T-cell (primary cell): ENCODE measurements around the gene CLCN2. TPM values are rescaled to one million over a fixed set of nuclear protein-coding genes. Genes with fewer than 3 reads are reported as not detected.

ENCODE experiments used
- ATAC-seq, 4 experiments: fragments of 200-7000 bp in 3 of 4; fragments of 150-1000 bp in 1 of 4; cut with Tn5 transposase; replicated peaks in 1 of 4; 1 replicate in 3 of 4; 2 replicates in 1 of 4; pipeline ENCODE4 v1.10.0; 2021; ENCODE audit warnings: moderate library complexity in 3 of 4, mild to moderate bottlenecking in 2 of 4, moderate number of reproducible peaks in 1 of 4
- CTCF ChIA-PET, 2 donors: fragments of 300-600 bp; sonication (Branson Sonifier 250); formaldehyde crosslinking; loops; one replicate each; lab custom pipeline; 2022; ENCODE audit warnings: antibody characterized with exemption in 2 of 2; lab: Charles Lee
- POLR2A ChIA-PET, 2 donors: fragments of 300-600 bp; sonication (Branson Sonifier 250); formaldehyde crosslinking; loops; one replicate each; lab custom pipeline; 2022; ENCODE audit warnings: antibody characterized with exemption in 2 of 2; lab: Charles Lee
- DNase-seq, 35 experiments: peaks; one replicate each; pipeline versions ENCODE4 v3.0.0 to v3.0.0-alpha.2; 2013 to 2023
- H3K27ac ChIP-seq: one replicate; pipeline ENCODE4 v1.5.1; 2013; ENCODE audit warnings: low read length
- H3K27me3 ChIP-seq, 2 experiments: replicated peaks in 1 of 2; 1 replicate in 1 of 2; 2 replicates in 1 of 2; pipeline versions ENCODE4 v1.6.1 to v1.7.0; 2013; ENCODE audit warnings: low read length in 1 of 2, mixed read lengths in 1 of 2; ENCODE audit not compliant: control insufficient read depth in 2 of 2, insufficient read depth in 2 of 2; ENCODE audit errors: extremely low read depth in 1 of 2
- H3K36me3 ChIP-seq, 2 donors: 1 replicate in 1 of 2; 2 replicates in 1 of 2; pipeline versions ENCODE4 v1.6.1 to v1.7.0; 2013; ENCODE audit warnings: low read length in 1 of 2; ENCODE audit not compliant: control insufficient read depth in 2 of 2, insufficient read depth in 1 of 2; ENCODE audit errors: extremely low read depth in 1 of 2
- H3K4me1 ChIP-seq, 2 experiments: 1 replicate in 1 of 2; 2 replicates in 1 of 2; pipeline versions ENCODE4 v1.6.1 to v1.7.0; 2013; ENCODE audit warnings: low read length in 2 of 2, mixed read lengths in 1 of 2; ENCODE audit not compliant: insufficient read depth in 2 of 2, control insufficient read depth in 1 of 2; ENCODE audit errors: extremely low read depth in 1 of 2
- H3K4me3 ChIP-seq, 2 donors: 1 replicate in 1 of 2; 2 replicates in 1 of 2; pipeline versions ENCODE4 v1.5.1 to v1.7.0; 2013; ENCODE audit warnings: mild to moderate bottlenecking in 2 of 2, low read length in 1 of 2, moderate library complexity in 1 of 2; ENCODE audit not compliant: control insufficient read depth in 1 of 2; ENCODE audit errors: extremely low read depth in 1 of 2
- H3K9me3 ChIP-seq: 2 replicates; pipeline ENCODE4 v1.7.0; 2013
- H3K27ac Mint-ChIP-seq, 2 donors: one replicate each; pipeline ENCODE4 v1.8.0; 2020 to 2021; ENCODE audit warnings: mild to moderate bottlenecking in 2 of 2, mixed read lengths in 2 of 2
- H3K27me3 Mint-ChIP-seq, 2 donors: one replicate each; pipeline ENCODE4 v1.8.0; 2021 to 2022; ENCODE audit warnings: mixed read lengths in 2 of 2
- H3K36me3 Mint-ChIP-seq: one replicate; pipeline ENCODE4 v1.8.0; 2021; ENCODE audit warnings: mixed read lengths
- H3K4me1 Mint-ChIP-seq, 3 donors: one replicate each; pipeline ENCODE4 v1.8.0; 2020 to 2022; ENCODE audit warnings: mixed read lengths in 3 of 3, mild to moderate bottlenecking in 1 of 3
- H3K4me3 Mint-ChIP-seq, 3 donors: one replicate each; pipeline ENCODE4 v1.8.0; 2020 to 2022; ENCODE audit warnings: mild to moderate bottlenecking in 3 of 3, mixed read lengths in 3 of 3, moderate library complexity in 3 of 3
- H3K9me3 Mint-ChIP-seq, 3 donors: one replicate each; pipeline ENCODE4 v1.8.0; 2020 to 2022; ENCODE audit warnings: mixed read lengths in 3 of 3
- whole genome bisulfite sequencing: methylation state at CpG from one replicate; pipeline ENCODE4 v1.1.5; 2013; ENCODE audit warnings: missing lambda C conversion rate; ENCODE audit not compliant: insufficient coverage; 5-methylcytosine and 5-hydroxymethylcytosine counted together
- total RNA-seq, 35 experiments: library from RNA in 6 of 35; stranded (reverse) in 6 of 35; fragments of 120-200 nt in 1 of 35; gene quantifications; one replicate each; pipeline versions ENCODE4 v1.2.1 to v1.2.4 and lab custom pipeline; 2013 to 2026

CLCN2 gene
- total RNA-seq, 5 donors from 2014 or later (not counting 1 experiment from before 2014, with no cell fraction given): 3.2 to 5.9 (median 4.6) TPM

DNA sequence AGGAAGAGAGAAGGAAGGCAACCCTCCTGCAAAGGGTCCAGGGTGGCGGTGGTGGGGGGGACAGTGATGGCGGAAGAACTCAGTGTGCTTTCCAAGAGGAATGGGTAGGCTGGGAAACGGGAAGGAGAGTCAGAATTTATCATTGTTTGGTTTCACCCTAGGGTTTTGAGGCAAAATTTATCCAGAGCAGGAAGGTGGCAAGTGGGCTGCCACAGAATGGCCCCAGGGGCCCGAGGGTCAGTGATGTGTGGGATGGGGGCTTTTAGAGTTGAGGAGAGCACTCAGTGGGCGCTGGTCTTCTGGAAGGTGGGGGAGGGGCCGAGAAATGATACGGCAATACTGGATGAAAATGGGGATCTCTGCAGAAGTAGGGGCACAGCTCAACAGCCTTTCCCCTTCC is 23.4 kb downstream of the CLCN2 start:
- POLR2A ChIA-PET: interaction anchor here in 1 of 2 donors (0.7 kb wide), 1 partner anchor 44 kb away, joined by 3 read pairs; no protein-coding TSS in a partner anchor
- H3K36me3 Mint-ChIP-seq: peaks cover 19% of the 10 kb centered on the region
- H3K9me3 ChIP-seq: no peaks in the 10 kb centered on the region
- 90% methylated on average over 2 of the region's 7 CpGs for WGBS
- H3K36me3 ChIP-seq: peaks cover 6 to 25% of the 10 kb centered on the region in 2 donors
- H3K4me3 ChIP-seq: no peak overlapping the region
- peaks cover 6 to 36% of the 10 kb centered on the region in 2 experiments for H3K4me1 ChIP-seq
- peak overlapping the region; percentile 22 to 87 (median 29) for H3K4me3 Mint-ChIP-seq
- CTCF ChIA-PET: no interaction called here
- no peaks in the 10 kb centered on the region for H3K27me3 Mint-ChIP-seq
- DNase-seq (no peak), ATAC-seq (no peak)
- peaks cover 0 to 8% of the 10 kb centered on the region in 2 experiments for H3K27me3 ChIP-seq
- peak overlapping the region in 1 of 2 donors; percentile 34 for H3K27ac Mint-ChIP-seq
- H3K4me1 Mint-ChIP-seq: peaks cover 45 to 47% (median 46%) of the 10 kb centered on the region in 3 donors
- no peak overlapping the region for H3K27ac ChIP-seq
- no peaks in the 10 kb centered on the region for H3K9me3 Mint-ChIP-seq

GRCh38 chr3:184337399-184337714 is 24.0 kb downstream of the CLCN2 start, which contains the start of gene FAM131A:
FAM131A (plus strand) TSS chr3:184337600; CDS start chr3:184337631, 31 bp downstream.
- DNase-seq (no peak), ATAC-seq (no peak)
- Mint-ChIP-seq H3K27ac (peak within 1 kb of the TSS; percentile 76 to 88), H3K4me3 (peak within 1 kb of the TSS; percentile 80 to 88 (median 87)), H3K27me3 (no peaks in the 10 kb centered on the region), H3K36me3 (peaks cover 18% of the 10 kb centered on the region), H3K9me3 (no peaks in the 10 kb centered on the region), H3K4me1 (peaks cover 46 to 52% (median 47%) of the 10 kb centered on the region in 3 donors)
- peak within 1 kb of the TSS; percentile 98 for H3K27ac ChIP-seq
- ChIA-PET POLR2A (no interaction called here), CTCF (no interaction called here)
- H3K4me1 ChIP-seq: peaks cover 6 to 36% of the 10 kb centered on the region in 2 experiments
- WGBS: 97% methylated on average over 6 of the region's 6 CpGs
- peaks cover 0 to 8% of the 10 kb centered on the region in 2 experiments for H3K27me3 ChIP-seq
- peaks cover 8 to 30% of the 10 kb centered on the region in 2 donors for H3K36me3 ChIP-seq
- H3K9me3 ChIP-seq: no peaks in the 10 kb centered on the region
- peak within 1 kb of the TSS; percentile 55 to 61 for H3K4me3 ChIP-seq

GRCh38 chr3:184336547-184337398 is 24.6 kb downstream of the CLCN2 start:
- peak overlapping the region; percentile 98 for H3K27ac ChIP-seq
- ChIA-PET CTCF (interaction anchor here in 1 of 2 donors (0.7 kb wide), 1 partner anchor 178 kb away, joined by 3 read pairs; no protein-coding TSS in a partner anchor), POLR2A (no interaction called here)
- peak overlapping the region; percentile 76 to 88 for H3K27ac Mint-ChIP-seq
- H3K36me3 Mint-ChIP-seq: peaks cover 18% of the 10 kb centered on the region
- H3K4me3 ChIP-seq: peak overlapping the region; percentile 55 to 61
- H3K9me3 Mint-ChIP-seq: no peaks in the 10 kb centered on the region
- no peak for ATAC-seq
- H3K9me3 ChIP-seq: no peaks in the 10 kb centered on the region
- 52% methylated on average over 16 of the region's 17 CpGs for WGBS
- H3K27me3 ChIP-seq: peaks cover 0 to 8% of the 10 kb centered on the region in 2 experiments
- H3K36me3 ChIP-seq: peaks cover 10 to 36% of the 10 kb centered on the region in 2 donors
- H3K4me3 Mint-ChIP-seq: peak overlapping the region; percentile 80 to 88 (median 87)
- peaks cover 46 to 53% (median 47%) of the 10 kb centered on the region in 3 donors for H3K4me1 Mint-ChIP-seq
- peaks cover 6 to 36% of the 10 kb centered on the region in 2 experiments for H3K4me1 ChIP-seq
- DNase-seq: peak in 2 of 35 experiments; percentile 27 to 29
- H3K27me3 Mint-ChIP-seq: no peaks in the 10 kb centered on the region

DNA sequence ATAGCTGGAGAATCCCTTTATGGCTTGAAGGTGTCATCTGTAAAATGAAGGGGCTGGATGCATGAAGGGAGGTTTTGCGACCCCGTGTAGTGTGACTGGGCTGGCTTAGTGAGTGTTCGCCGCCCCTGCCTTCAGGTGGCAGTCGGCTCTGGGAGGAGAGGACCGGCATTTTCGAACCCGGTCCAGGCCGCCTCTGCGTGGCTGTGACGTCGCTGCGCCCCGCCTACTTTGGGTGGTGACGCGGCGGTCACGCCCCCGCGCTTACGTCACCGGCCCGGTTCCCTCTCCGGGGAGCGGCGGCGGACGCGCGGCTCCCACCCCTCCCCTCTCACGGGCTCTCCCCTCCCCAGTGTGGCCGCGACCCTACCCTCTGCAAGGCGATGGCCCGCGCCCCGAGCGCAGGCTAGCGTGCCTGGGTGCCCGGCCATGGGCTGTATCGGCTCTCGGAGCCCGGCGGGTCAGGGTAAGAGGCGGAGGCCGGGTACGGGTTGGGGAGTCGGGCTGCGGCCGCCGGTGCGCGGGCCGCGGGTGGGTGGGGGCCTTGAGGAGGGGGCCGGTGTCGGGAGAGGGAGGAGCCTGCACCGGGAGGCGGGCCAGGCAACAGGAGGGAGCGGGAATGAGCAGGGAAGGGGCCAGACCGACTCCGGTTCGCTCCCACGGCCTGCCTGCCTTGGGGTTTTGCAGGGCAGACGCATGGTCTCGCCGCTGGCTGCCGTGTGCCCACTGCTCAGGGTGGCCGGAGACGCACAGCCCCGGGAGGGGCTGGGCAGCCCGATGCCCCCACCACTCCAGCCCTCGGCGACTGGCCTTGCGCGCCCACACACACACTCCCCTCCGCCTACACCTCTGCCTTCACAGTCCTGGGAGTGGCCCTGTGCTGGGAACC is 25.5 kb downstream of the CLCN2 start:
- H3K4me3 ChIP-seq: peak overlapping the region; percentile 55 to 61
- peaks cover 46 to 53% (median 47%) of the 10 kb centered on the region in 3 donors for H3K4me1 Mint-ChIP-seq
- WGBS: 2% methylated on average over 68 of the region's 77 CpGs

GRCh38 chr3:184335291-184335660 is 26.1 kb downstream of the CLCN2 start:
- Histone ChIP-seq H3K4me3 (peak overlapping the region; percentile 28 to 61), H3K27ac (peak overlapping the region; percentile 98), H3K36me3 (peaks cover 14 to 47% of the 10 kb centered on the region in 2 donors), H3K9me3 (no peaks in the 10 kb centered on the region), H3K4me1 (peaks cover 6 to 36% of the 10 kb centered on the region in 2 experiments), H3K27me3 (peaks cover 0 to 8% of the 10 kb centered on the region in 2 experiments)
- CTCF ChIA-PET: no interaction called here
- ATAC-seq (peak in 1 of 4 experiments; percentile 13), DNase-seq (no peak)
- POLR2A ChIA-PET: no interaction called here
- Mint-ChIP-seq H3K9me3 (no peaks in the 10 kb centered on the region), H3K4me1 (peaks cover 46 to 53% (median 47%) of the 10 kb centered on the region in 3 donors), H3K27me3 (no peaks in the 10 kb centered on the region), H3K36me3 (peaks cover 24% of the 10 kb centered on the region), H3K4me3 (peak overlapping the region; percentile 80 to 88 (median 87)), H3K27ac (peak overlapping the region; percentile 86 to 89)
- whole genome bisulfite sequencing: 39% methylated on average over 2 of the region's 4 CpGs

More for the DNA sequence above, 25.5 kb downstream of the CLCN2 start:
- Histone ChIP-seq H3K36me3 (peaks cover 11 to 44% of the 10 kb centered on the region in 2 donors), H3K27ac (peak overlapping the region; percentile 98), H3K9me3 (no peaks in the 10 kb centered on the region), H3K27me3 (peaks cover 0 to 8% of the 10 kb centered on the region in 2 experiments), H3K4me1 (peaks cover 6 to 36% of the 10 kb centered on the region in 2 experiments)
- CTCF ChIA-PET: no interaction called here
- no peaks in the 10 kb centered on the region for H3K27me3 Mint-ChIP-seq
- H3K4me3 Mint-ChIP-seq: peak overlapping the region; percentile 80 to 88 (median 87)
- DNase-seq (peak; percentile 61 to 94 (median 82)), ATAC-seq (peak; percentile 77 to 79 (median 79))
- peak overlapping the region; percentile 88 to 89 for H3K27ac Mint-ChIP-seq
- no peaks in the 10 kb centered on the region for H3K9me3 Mint-ChIP-seq
- H3K36me3 Mint-ChIP-seq: peaks cover 25% of the 10 kb centered on the region
- POLR2A ChIA-PET: no interaction called here
